HCT116 (cell line): ENCODE results near the gene MFAP1. TPM values are rescaled to one million over a fixed set of nuclear protein-coding genes. Genes with fewer than 3 reads are reported as not detected.

Experiments
- ATAC-seq: fragments of 200-7000 bp; cut with Tn5 transposase; 2 replicates; pipeline ENCODE4 v1.9.1; 2020; ENCODE audit warnings: mild to moderate bottlenecking, moderate library complexity
- BruUV-seq: library from RNA; stranded (reverse); fragments of 400-500 nt; replicated peaks from 2 replicates; lab custom pipeline; 2021; lab: Mats Ljungman, UMichigan
- CTCF ChIA-PET: fragments of 300-600 bp; sonication (Branson Sonifier 250); formaldehyde crosslinking; loops from one replicate; lab custom pipeline; 2021; ENCODE audit warnings: antibody characterized with exemption; lab: Charles Lee
- POLR2A ChIA-PET: fragments of 300-600, 350-600 bp; sonication (Branson Sonifier 250); formaldehyde crosslinking; loops from one replicate; lab custom pipeline; 2021; ENCODE audit warnings: antibody characterized with exemption; lab: Charles Lee
- RAD21 ChIA-PET, 2 experiments: fragments of 300-600 bp; sonication (Branson Sonifier 250); formaldehyde crosslinking; loops; one replicate each; lab custom pipeline; 2023; ENCODE audit warnings: low total read pairs in 2 of 2; ENCODE audit not compliant: uncharacterized antibody in 2 of 2, unreplicated experiment in 2 of 2, low non-redundant PET in 1 of 2; lab: Charles Lee
- DNase-seq: peaks from one replicate; pipeline ENCODE4 v3.0.0-alpha.2; 2010; ENCODE audit warnings: low read depth, low spot score
- H2AFZ ChIP-seq: fragments of 200-600 bp; shearing (Covaris generic), sonication (generic); 2 replicates; pipeline ENCODE4 v1.6.1; 2017; ENCODE audit warnings: low read depth, mixed run types, mixed read lengths, antibody characterized with exemption, low read length; ENCODE audit not compliant: poor library complexity, severe bottlenecking
- H3K27ac ChIP-seq: 2 replicates; pipeline ENCODE4 v1.5.1; 2012; ENCODE audit warnings: low read depth, low read length
- H3K27me3 ChIP-seq: fragments of 200-600 bp; sonication (generic); 2 replicates; pipeline ENCODE4 v1.6.1; 2016; ENCODE audit warnings: mixed run types, low read length, mixed read lengths; ENCODE audit not compliant: insufficient read depth
- H3K36me3 ChIP-seq, 2 experiments: fragments of 200-500 bp in 1 of 2; fragments of 200-600 bp in 1 of 2; sonication (Bioruptor generic) in 1 of 2; sonication (generic) in 1 of 2; 2 replicates each; pipeline versions ENCODE4 v1.5.1 to v1.6.1; 2014 to 2016; ENCODE audit warnings: low read length in 2 of 2, inconsistent platforms in 1 of 2, mixed read lengths in 1 of 2, mixed run types in 1 of 2; ENCODE audit not compliant: insufficient read depth in 2 of 2, control insufficient read depth in 1 of 2
- H3K4me1 ChIP-seq, 2 experiments: fragments of 200-600 bp in 1 of 2; sonication (generic) in 1 of 2; 2 replicates each; pipeline versions ENCODE4 v1.5.1 to v1.6.1; 2012 to 2017; ENCODE audit warnings: low read length in 2 of 2, inconsistent platforms in 1 of 2, mild to moderate bottlenecking in 1 of 2, mixed read lengths in 1 of 2, mixed run types in 1 of 2, moderate library complexity in 1 of 2; ENCODE audit not compliant: insufficient read depth in 2 of 2, control insufficient read depth in 1 of 2
- H3K4me2 ChIP-seq: fragments of 200-600 bp; sonication (generic); 2 replicates; pipeline ENCODE4 v1.6.1; 2017; ENCODE audit warnings: mixed run types, low read length, mixed read lengths
- H3K4me3 ChIP-seq, 2 experiments: fragments of 200-600 bp in 1 of 2; sonication (generic) in 1 of 2; replicated peaks in 1 of 2; 2 replicates each; pipeline ENCODE4 v1.5.1; 2011 to 2016; ENCODE audit warnings: low read length in 2 of 2, control low read depth in 1 of 2, low read depth in 1 of 2, mild to moderate bottlenecking in 1 of 2, mixed read lengths in 1 of 2, mixed run types in 1 of 2
- H3K79me2 ChIP-seq: fragments of 200-600 bp; sonication (generic); 2 replicates; pipeline ENCODE4 v1.6.1; 2017; ENCODE audit warnings: mild to moderate bottlenecking, mixed run types, low read length, moderate library complexity, mixed read lengths; ENCODE audit not compliant: insufficient read depth
- H3K9ac ChIP-seq: fragments of 200-600 bp; sonication (generic); 2 replicates; pipeline ENCODE4 v1.6.1; 2016; ENCODE audit warnings: low read length, mixed read lengths
- H3K9me2 ChIP-seq: fragments of 200-600 bp; sonication (generic), shearing (Covaris generic); 2 replicates; pipeline ENCODE4 v1.6.1; 2017; ENCODE audit warnings: mixed run types, mild to moderate bottlenecking, moderate library complexity; ENCODE audit not compliant: insufficient read depth
- H3K9me3 ChIP-seq, 2 experiments: fragments of 200-500 bp in 1 of 2; fragments of 200-600 bp in 1 of 2; sonication (Bioruptor generic) in 1 of 2; sonication (generic) in 1 of 2; 2 replicates each; pipeline ENCODE4 v1.6.1; 2014 to 2017; ENCODE audit warnings: low read length in 2 of 2, mixed read lengths in 2 of 2, inconsistent platforms in 1 of 2, low read depth in 1 of 2, mild to moderate bottlenecking in 1 of 2, mixed run types in 1 of 2, moderate library complexity in 1 of 2; ENCODE audit not compliant: control insufficient read depth in 1 of 2, insufficient read depth in 1 of 2
- H4K20me1 ChIP-seq: fragments of 200-600 bp; sonication (generic), shearing (Covaris generic); 2 replicates; pipeline ENCODE4 v1.6.1; 2017; ENCODE audit warnings: mixed run types, mild to moderate bottlenecking, moderate library complexity; ENCODE audit not compliant: insufficient read depth
- CBX3 ChIP-seq: IDR thresholded peaks from 2 replicates; pipeline ENCODE4 v1.6.1; 2012; ENCODE audit warnings: low read depth
- CEBPB ChIP-seq: IDR thresholded peaks from 2 replicates; pipeline ENCODE4 v1.6.1; 2012; ENCODE audit warnings: low read depth
- EGR1 ChIP-seq: IDR thresholded peaks from 2 replicates; pipeline ENCODE4 v1.6.1; 2012; ENCODE audit warnings: low read depth
- ELF1 ChIP-seq: IDR thresholded peaks from 2 replicates; pipeline ENCODE4 v1.6.1; 2012; ENCODE audit warnings: low read depth, borderline replicate concordance
- FOSL1 ChIP-seq: IDR thresholded peaks from 2 replicates; pipeline ENCODE4 v1.6.1; 2012; ENCODE audit warnings: low read depth
- JUND ChIP-seq: IDR thresholded peaks from 2 replicates; pipeline ENCODE4 v1.6.1; 2012
- POLR2A ChIP-seq: IDR thresholded peaks from 2 replicates; pipeline ENCODE4 v1.7.0; 2011; ENCODE audit warnings: borderline replicate concordance; ENCODE audit not compliant: insufficient read depth, insufficient read length; ENCODE audit errors: extremely low read depth
- RAD21 ChIP-seq: IDR thresholded peaks from 2 replicates; pipeline ENCODE4 v1.6.1; 2012; ENCODE audit warnings: low read depth, mild to moderate bottlenecking
- SIN3A ChIP-seq: IDR thresholded peaks from 2 replicates; pipeline ENCODE4 v1.6.1; 2012; ENCODE audit warnings: low read depth
- SP1 ChIP-seq: IDR thresholded peaks from 2 replicates; pipeline ENCODE4 v1.6.1; 2012; ENCODE audit warnings: low read depth
- YY1 ChIP-seq: IDR thresholded peaks from 2 replicates; pipeline ENCODE4 v1.6.1; 2011; ENCODE audit warnings: low read length, low read depth, moderate library complexity, mild to moderate bottlenecking; ENCODE audit not compliant: insufficient replicate concordance; ENCODE audit errors: extremely low read depth
- ZFX ChIP-seq: fragments of 450-650 bp; IDR thresholded peaks from 2 replicates; pipeline ENCODE4 v1.6.1; 2017
- ZNF274 ChIP-seq: fragments of 200-500 bp; sonication (Bioruptor generic); IDR thresholded peaks from 2 replicates; pipeline ENCODE4 v1.6.1; 2014; ENCODE audit warnings: mild to moderate bottlenecking, low read depth, low read length, inconsistent platforms
- intact Hi-C: fragments of 100-400 bp; cut with micrococcal nuclease; formaldehyde crosslinking; loops from 2 replicates; pipeline ENCODE4 v1.10.0; 2022
- total RNA-seq: library from RNA; stranded (reverse); gene quantifications from one replicate; pipeline ENCODE4 v1.2.1, GENCODE V29; 2021; ENCODE audit not compliant: unreplicated experiment
- TF ChIP-seq, protein P1 (sequence below): IDR thresholded peaks from 2 replicates; pipeline ENCODE4 v1.6.1; 2012
- TF ChIP-seq, protein P2 (sequence below): IDR thresholded peaks from 2 replicates; pipeline ENCODE4 v1.6.1; 2012
- TF ChIP-seq, protein P3 (sequence below), 3 experiments: fragments of 200-600 bp in 1 of 3; sonication (generic) in 1 of 3; IDR thresholded peaks in 2 of 3; conservative IDR thresholded peaks in 1 of 3; 2 replicates each; pipeline ENCODE4 v1.5.1; 2012 to 2017; ENCODE audit warnings: low read depth in 2 of 3, low read length in 2 of 3, antibody characterized with exemption in 1 of 3, borderline replicate concordance in 1 of 3, control low read depth in 1 of 3, mild to moderate bottlenecking in 1 of 3, mixed read lengths in 1 of 3, mixed run types in 1 of 3, moderate library complexity in 1 of 3; ENCODE audit not compliant: insufficient read depth in 1 of 3
- TF ChIP-seq, protein P4 (sequence below): IDR thresholded peaks from 2 replicates; pipeline ENCODE4 v1.6.1; 2012; ENCODE audit warnings: low read depth

MFAP1 gene
- total RNA-seq, 1 experiment from 2014 or later, result 32.7 TPM

DNA sequence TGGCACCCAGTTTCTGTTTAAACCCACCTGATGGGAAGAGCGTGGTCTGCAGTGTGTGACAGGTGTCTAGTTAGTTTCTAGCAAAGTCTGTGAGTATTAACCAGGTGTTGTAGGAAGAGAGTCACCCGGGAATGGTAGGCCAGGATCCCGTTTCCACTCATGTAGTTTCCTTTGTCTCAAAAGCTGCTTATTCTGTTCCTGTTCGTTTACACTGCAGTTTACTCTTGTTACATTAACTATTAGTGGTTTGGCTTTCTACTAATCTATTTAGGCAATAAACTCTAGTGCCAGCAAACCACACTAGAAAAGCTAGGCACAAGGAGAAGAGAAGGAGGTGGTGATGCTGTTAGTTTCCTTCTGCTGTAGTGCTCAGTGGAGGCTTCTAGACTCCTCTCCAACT lies 35.1 kb upstream of the MFAP1 start:
- H3K9me3 ChIP-seq, result no peaks in the 10 kb centered on the region
- intact Hi-C loops, result no loop called here
- ChIA-PET POLR2A (no interaction called here), RAD21 (no interaction called here), CTCF (no interaction called here)
- no peak overlapping the region for H3K4me3 ChIP-seq
- no peak overlapping the region for H3K27ac ChIP-seq
- no peak overlapping the region for H3K4me2 ChIP-seq
- DNase-seq (no peak), ATAC-seq (no peak)
- no peaks in the 10 kb centered on the region for H3K4me1 ChIP-seq
- no peaks in the 10 kb centered on the region for H4K20me1 ChIP-seq
- H2AFZ ChIP-seq, result no peak overlapping the region
- H3K9me2 ChIP-seq, result no peaks in the 10 kb centered on the region
- H3K9ac ChIP-seq, result no peak overlapping the region
- peaks cover 25 to 36% of the 10 kb centered on the region in 2 experiments for H3K36me3 ChIP-seq
- no peaks in the 10 kb centered on the region for H3K79me2 ChIP-seq
- no peaks in the 10 kb centered on the region for H3K27me3 ChIP-seq
- TF ChIP-seq ELF1 (no peak), RAD21 (no peak), FOSL1 (no peak), JUND (no peak), ZNF274 (no peak), SIN3A (no peak), ZFX (no peak), YY1 (no peak), SP1 (no peak), POLR2A (no peak), EGR1 (no peak), CBX3 (no peak), CEBPB (no peak)
- TF ChIP-seq, protein P1, sequence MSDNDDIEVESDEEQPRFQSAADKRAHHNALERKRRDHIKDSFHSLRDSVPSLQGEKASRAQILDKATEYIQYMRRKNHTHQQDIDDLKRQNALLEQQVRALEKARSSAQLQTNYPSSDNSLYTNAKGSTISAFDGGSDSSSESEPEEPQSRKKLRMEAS, result no peak
- TF ChIP-seq, protein P2, sequence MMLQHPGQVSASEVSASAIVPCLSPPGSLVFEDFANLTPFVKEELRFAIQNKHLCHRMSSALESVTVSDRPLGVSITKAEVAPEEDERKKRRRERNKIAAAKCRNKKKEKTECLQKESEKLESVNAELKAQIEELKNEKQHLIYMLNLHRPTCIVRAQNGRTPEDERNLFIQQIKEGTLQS, result no peak
- TF ChIP-seq, protein P3, sequence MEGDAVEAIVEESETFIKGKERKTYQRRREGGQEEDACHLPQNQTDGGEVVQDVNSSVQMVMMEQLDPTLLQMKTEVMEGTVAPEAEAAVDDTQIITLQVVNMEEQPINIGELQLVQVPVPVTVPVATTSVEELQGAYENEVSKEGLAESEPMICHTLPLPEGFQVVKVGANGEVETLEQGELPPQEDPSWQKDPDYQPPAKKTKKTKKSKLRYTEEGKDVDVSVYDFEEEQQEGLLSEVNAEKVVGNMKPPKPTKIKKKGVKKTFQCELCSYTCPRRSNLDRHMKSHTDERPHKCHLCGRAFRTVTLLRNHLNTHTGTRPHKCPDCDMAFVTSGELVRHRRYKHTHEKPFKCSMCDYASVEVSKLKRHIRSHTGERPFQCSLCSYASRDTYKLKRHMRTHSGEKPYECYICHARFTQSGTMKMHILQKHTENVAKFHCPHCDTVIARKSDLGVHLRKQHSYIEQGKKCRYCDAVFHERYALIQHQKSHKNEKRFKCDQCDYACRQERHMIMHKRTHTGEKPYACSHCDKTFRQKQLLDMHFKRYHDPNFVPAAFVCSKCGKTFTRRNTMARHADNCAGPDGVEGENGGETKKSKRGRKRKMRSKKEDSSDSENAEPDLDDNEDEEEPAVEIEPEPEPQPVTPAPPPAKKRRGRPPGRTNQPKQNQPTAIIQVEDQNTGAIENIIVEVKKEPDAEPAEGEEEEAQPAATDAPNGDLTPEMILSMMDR (IDR thresholded peaks at IDR 0.05 in 2 of 3, conservative IDR thresholded peaks at IDR 0.05 in 1 of 3; ENCODE audit: borderline replicate concordance in 1 of 3, insufficient read depth in 1 of 3, low read depth in 2 of 3, low read length in 2 of 3), result no peak
- TF ChIP-seq, protein P4, sequence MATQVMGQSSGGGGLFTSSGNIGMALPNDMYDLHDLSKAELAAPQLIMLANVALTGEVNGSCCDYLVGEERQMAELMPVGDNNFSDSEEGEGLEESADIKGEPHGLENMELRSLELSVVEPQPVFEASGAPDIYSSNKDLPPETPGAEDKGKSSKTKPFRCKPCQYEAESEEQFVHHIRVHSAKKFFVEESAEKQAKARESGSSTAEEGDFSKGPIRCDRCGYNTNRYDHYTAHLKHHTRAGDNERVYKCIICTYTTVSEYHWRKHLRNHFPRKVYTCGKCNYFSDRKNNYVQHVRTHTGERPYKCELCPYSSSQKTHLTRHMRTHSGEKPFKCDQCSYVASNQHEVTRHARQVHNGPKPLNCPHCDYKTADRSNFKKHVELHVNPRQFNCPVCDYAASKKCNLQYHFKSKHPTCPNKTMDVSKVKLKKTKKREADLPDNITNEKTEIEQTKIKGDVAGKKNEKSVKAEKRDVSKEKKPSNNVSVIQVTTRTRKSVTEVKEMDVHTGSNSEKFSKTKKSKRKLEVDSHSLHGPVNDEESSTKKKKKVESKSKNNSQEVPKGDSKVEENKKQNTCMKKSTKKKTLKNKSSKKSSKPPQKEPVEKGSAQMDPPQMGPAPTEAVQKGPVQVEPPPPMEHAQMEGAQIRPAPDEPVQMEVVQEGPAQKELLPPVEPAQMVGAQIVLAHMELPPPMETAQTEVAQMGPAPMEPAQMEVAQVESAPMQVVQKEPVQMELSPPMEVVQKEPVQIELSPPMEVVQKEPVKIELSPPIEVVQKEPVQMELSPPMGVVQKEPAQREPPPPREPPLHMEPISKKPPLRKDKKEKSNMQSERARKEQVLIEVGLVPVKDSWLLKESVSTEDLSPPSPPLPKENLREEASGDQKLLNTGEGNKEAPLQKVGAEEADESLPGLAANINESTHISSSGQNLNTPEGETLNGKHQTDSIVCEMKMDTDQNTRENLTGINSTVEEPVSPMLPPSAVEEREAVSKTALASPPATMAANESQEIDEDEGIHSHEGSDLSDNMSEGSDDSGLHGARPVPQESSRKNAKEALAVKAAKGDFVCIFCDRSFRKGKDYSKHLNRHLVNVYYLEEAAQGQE, result no peak
- TF ChIP-seq, all 23 proteins: peak for 0
- BruUV-seq, result no TSS peak
